H1 (cell line): Measurements from ENCODE around the gene SELENOO. TPM values are rescaled to one million over a fixed set of nuclear protein-coding genes. Genes with fewer than 3 reads are reported as not detected.

Experiments used
- CTCF ChIA-PET: fragments of 300-600 bp; sonication (Branson Sonifier 250); formaldehyde crosslinking; loops from one replicate; lab custom pipeline; 2021; ENCODE audit not compliant: partially characterized antibody; lab: Charles Lee
- POLR2A ChIA-PET: fragments of 300-600 bp; sonication (Branson Sonifier 250); formaldehyde crosslinking; loops from one replicate; lab custom pipeline; 2021; ENCODE audit warnings: inconsistent platforms; ENCODE audit not compliant: partially characterized antibody; lab: Charles Lee
- DNase-seq, 2 experiments: peaks; one replicate each; pipeline versions ENCODE4 v3.0.0 to v3.0.0-alpha.2; 2010 to 2022; ENCODE audit warnings: low spot score in 2 of 2, low read depth in 1 of 2, mixed read lengths in 1 of 2
- FAIRE-seq: peaks from 2 replicates; lab custom pipeline; 2011; peaks lifted over from hg19 to GRCh38; lab: Jason Lieb, UNC
- H2AFZ ChIP-seq: 2 replicates; pipeline ENCODE4 v1.8.1; 2012; ENCODE audit warnings: low read length, inconsistent platforms
- H2AK5ac ChIP-seq: 2 replicates; pipeline ENCODE4 v1.6.1; 2013; ENCODE audit warnings: low read depth, low read length
- H2BK120ac ChIP-seq: replicated peaks from 2 replicates; pipeline ENCODE3; 2013; ENCODE audit warnings: low read depth, low read length, inconsistent platforms
- H2BK12ac ChIP-seq: 2 replicates; pipeline ENCODE4 v1.6.1; 2013; ENCODE audit warnings: low read depth, low read length
- H2BK15ac ChIP-seq: 2 replicates; pipeline ENCODE4 v1.6.1; 2013; ENCODE audit warnings: low read length
- H2BK20ac ChIP-seq: 2 replicates; pipeline ENCODE4 v1.6.1; 2013; ENCODE audit warnings: low read length
- H2BK5ac ChIP-seq: 2 replicates; pipeline ENCODE4 v1.6.1; 2013; ENCODE audit warnings: low read depth, low read length
- H3K14ac ChIP-seq: 2 replicates; pipeline ENCODE4 v1.6.1; 2013; ENCODE audit warnings: inconsistent platforms; ENCODE audit not compliant: insufficient read length
- H3K18ac ChIP-seq: 2 replicates; pipeline ENCODE4 v1.6.1; 2013; ENCODE audit warnings: low read length; ENCODE audit errors: extremely low read depth
- H3K23ac ChIP-seq: 2 replicates; pipeline ENCODE4 v1.6.1; 2013; ENCODE audit warnings: inconsistent platforms; ENCODE audit not compliant: insufficient read length
- H3K23me2 ChIP-seq: 2 replicates; pipeline ENCODE4 v1.6.1; 2013; ENCODE audit warnings: low read depth, low read length
- H3K27ac ChIP-seq: 2 replicates; pipeline ENCODE4 v1.6.1; 2011; ENCODE audit warnings: low read depth, low read length, inconsistent platforms
- H3K27me3 ChIP-seq, 4 experiments: replicated peaks in 1 of 4; 1 replicate in 1 of 4; 2 replicates in 3 of 4; pipeline versions ENCODE4 v1.6.1 to v1.8.1; 2011 to 2013; ENCODE audit warnings: low read length in 3 of 4, mild to moderate bottlenecking in 3 of 4, inconsistent platforms in 2 of 4, mixed read lengths in 2 of 4, moderate library complexity in 1 of 4; ENCODE audit not compliant: control insufficient read depth in 3 of 4, insufficient read depth in 3 of 4; ENCODE audit errors: extremely low read depth in 1 of 4
- H3K36me3 ChIP-seq, 4 experiments: 2 replicates each; pipeline versions ENCODE4 v1.6.1 to v1.8.1; 2011 to 2013; ENCODE audit warnings: mild to moderate bottlenecking in 4 of 4, low read length in 3 of 4, moderate library complexity in 2 of 4, control low read depth in 1 of 4, inconsistent platforms in 1 of 4; ENCODE audit not compliant: insufficient read depth in 4 of 4, control insufficient read depth in 2 of 4
- H3K4ac ChIP-seq: replicated peaks from 2 replicates; pipeline ENCODE3; 2013; ENCODE audit warnings: low read length, low read depth, mixed read lengths, inconsistent platforms; ENCODE audit not compliant: insufficient read length
- H3K4me1 ChIP-seq, 4 experiments: replicated peaks in 1 of 4; 1 replicate in 1 of 4; 2 replicates in 3 of 4; pipeline versions ENCODE4 v1.6.1 to v1.8.1; 2011 to 2013; ENCODE audit warnings: low read length in 3 of 4, inconsistent platforms in 2 of 4, mixed read lengths in 1 of 4; ENCODE audit not compliant: insufficient read depth in 4 of 4, control insufficient read depth in 3 of 4
- H3K4me2 ChIP-seq, 2 experiments: 2 replicates each; pipeline versions ENCODE4 v1.6.1 to v1.8.1; 2011 to 2013; ENCODE audit warnings: low read depth in 2 of 2, low read length in 2 of 2, control low read depth in 1 of 2, inconsistent platforms in 1 of 2, mild to moderate bottlenecking in 1 of 2; ENCODE audit not compliant: insufficient read depth in 1 of 2
- H3K4me3 ChIP-seq, 4 experiments: fragments of 200-600, 300-600 bp in 1 of 4; sonication (generic), shearing (Covaris generic), sonication (Bioruptor Twin) in 1 of 4; 2 replicates each; pipeline versions ENCODE4 v1.5.1 to v1.8.1; 2011 to 2016; ENCODE audit warnings: low read length in 4 of 4, low read depth in 3 of 4, control low read depth in 2 of 4, inconsistent platforms in 2 of 4, mild to moderate bottlenecking in 2 of 4, mixed read lengths in 1 of 4, moderate library complexity in 1 of 4; ENCODE audit not compliant: insufficient read depth in 2 of 4; ENCODE audit errors: extremely low read depth in 1 of 4
- H3K56ac ChIP-seq: replicated peaks from 2 replicates; pipeline ENCODE3; 2013; ENCODE audit warnings: low read depth, mild to moderate bottlenecking, mixed read lengths, low read length, inconsistent platforms; ENCODE audit not compliant: insufficient read length
- H3K79me1 ChIP-seq: 2 replicates; pipeline ENCODE4 v1.6.1; 2013; ENCODE audit warnings: low read depth, low read length, control low read depth
- H3K79me2 ChIP-seq, 2 experiments: 2 replicates each; pipeline versions ENCODE4 v1.6.1 to v1.8.1; 2012 to 2013; ENCODE audit warnings: low read length in 2 of 2, mild to moderate bottlenecking in 2 of 2, inconsistent platforms in 1 of 2; ENCODE audit not compliant: insufficient read depth in 2 of 2, control insufficient read depth in 1 of 2
- H3K9ac ChIP-seq, 4 experiments: replicated peaks in 1 of 4; 1 replicate in 1 of 4; 2 replicates in 3 of 4; pipeline versions ENCODE4 v1.6.1 to v1.8.1; 2011 to 2013; ENCODE audit warnings: low read depth in 3 of 4, low read length in 3 of 4, control low read depth in 2 of 4, mild to moderate bottlenecking in 2 of 4, moderate library complexity in 2 of 4, inconsistent platforms in 1 of 4; ENCODE audit errors: extremely low read depth in 1 of 4
- H3K9me3 ChIP-seq, 2 experiments: 2 replicates each; pipeline versions ENCODE4 v1.6.1 to v1.8.1; 2012 to 2013; ENCODE audit warnings: mild to moderate bottlenecking in 2 of 2, moderate library complexity in 2 of 2, control low read depth in 1 of 2, inconsistent platforms in 1 of 2, low read depth in 1 of 2, low read length in 1 of 2, mixed read lengths in 1 of 2; ENCODE audit not compliant: insufficient read depth in 2 of 2
- H4K20me1 ChIP-seq, 2 experiments: replicated peaks in 1 of 2; 2 replicates each; pipeline versions ENCODE3 to v1.8.1; 2011 to 2013; ENCODE audit warnings: inconsistent platforms in 2 of 2, low read length in 2 of 2, mild to moderate bottlenecking in 1 of 2; ENCODE audit not compliant: insufficient read depth in 2 of 2, control insufficient read depth in 1 of 2
- H4K5ac ChIP-seq: 2 replicates; pipeline ENCODE4 v1.6.1; 2013; ENCODE audit warnings: low read length, low read depth, mixed read lengths, inconsistent platforms; ENCODE audit not compliant: insufficient read length
- H4K8ac ChIP-seq: 2 replicates; pipeline ENCODE4 v1.8.0; 2013; ENCODE audit warnings: mild to moderate bottlenecking, moderate library complexity, low read length, inconsistent platforms; ENCODE audit not compliant: insufficient read depth; ENCODE audit errors: extremely low read depth
- H4K91ac ChIP-seq: replicated peaks from 2 replicates; pipeline ENCODE3; 2013; ENCODE audit warnings: low read length, mixed read lengths, inconsistent platforms; ENCODE audit not compliant: insufficient read length
- BACH1 ChIP-seq: IDR thresholded peaks from 2 replicates; pipeline ENCODE4 v1.6.1; 2012; ENCODE audit warnings: low read length, improper control_type of control experiment
- BCL11A ChIP-seq, 2 experiments: IDR thresholded peaks; one replicate each; pipeline ENCODE4 v1.6.1; 2011; ENCODE audit warnings: low read depth in 2 of 2, low read length in 2 of 2, mild to moderate bottlenecking in 2 of 2
- BRCA1 ChIP-seq: IDR thresholded peaks from 2 replicates; pipeline ENCODE4 v1.6.1; 2012; ENCODE audit warnings: low read depth, low read length, improper control_type of control experiment
- CBX5 ChIP-seq: fragments of 300-800, 300-1000 bp; sonication (generic); IDR thresholded peaks from 2 replicates; pipeline ENCODE4 v1.7.1; 2016; ENCODE audit warnings: antibody characterized with exemption, low read length, low read depth
- CEBPB ChIP-seq: IDR thresholded peaks from 2 replicates; pipeline ENCODE4 v1.6.1; 2012; ENCODE audit warnings: low read depth, low read length
- EP300 ChIP-seq, 2 experiments: IDR thresholded peaks; 1 replicate in 1 of 2; 2 replicates in 1 of 2; pipeline ENCODE4 v1.6.1; 2011 to 2012; ENCODE audit warnings: low read depth in 2 of 2, low read length in 2 of 2, mild to moderate bottlenecking in 2 of 2, borderline replicate concordance in 1 of 2, inconsistent platforms in 1 of 2, moderate library complexity in 1 of 2
- GTF2F1 ChIP-seq: IDR thresholded peaks from 2 replicates; pipeline ENCODE4 v1.6.1; 2012; ENCODE audit warnings: low read depth, low read length, improper control_type of control experiment, borderline replicate concordance
- HDAC6 ChIP-seq: IDR thresholded peaks from one replicate; pipeline ENCODE4 v1.7.1; 2012; ENCODE audit warnings: low read depth, mild to moderate bottlenecking, inconsistent platforms, low read length, moderate library complexity
- JUND ChIP-seq: IDR thresholded peaks from 2 replicates; pipeline ENCODE4 v1.6.1; 2011; ENCODE audit warnings: mild to moderate bottlenecking, improper control_type of control experiment, low read length
- KDM1A ChIP-seq: fragments of 200-600, 300-600 bp; sonication (generic); IDR thresholded peaks from 2 replicates; pipeline ENCODE4 v1.7.1; 2016; ENCODE audit warnings: mild to moderate bottlenecking, low read length, borderline replicate concordance
- KDM4A ChIP-seq: IDR thresholded peaks from one replicate; pipeline ENCODE4 v1.7.1; 2012; ENCODE audit warnings: low read depth, mild to moderate bottlenecking, moderate library complexity, low read length, inconsistent platforms; ENCODE audit not compliant: severe bottlenecking
- TCF12 ChIP-seq: IDR thresholded peaks from 2 replicates; pipeline ENCODE4 v1.6.1; 2011; ENCODE audit warnings: low read depth, mild to moderate bottlenecking, low read length
- WGBS, 2 experiments: shearing (Covaris generic) in 1 of 2; methylation state at CpG; one replicate each; pipeline versions ENCODE4 v1.1.6 to v1.1.7; 2013 to 2015; ENCODE audit warnings: low lambda C conversion rate in 2 of 2, mixed read lengths in 2 of 2, inconsistent platforms in 1 of 2, low coverage in 1 of 2, missing lambda C conversion rate in 1 of 2; ENCODE audit not compliant: insufficient replicate concordance in 2 of 2, insufficient coverage in 1 of 2, insufficient read length in 1 of 2; ENCODE audit errors: extremely low coverage in 1 of 2, missing lambda C conversion rate in 1 of 2; 5-methylcytosine and 5-hydroxymethylcytosine counted together
- polyA plus RNA-seq, 7 experiments: library from polyadenylated mRNA; depleted of rRNA in 3 of 7; stranded (reverse) in 5 of 7; unstranded in 2 of 7; fragments of >200 nt in 5 of 7; fragments of 200-250 nt in 2 of 7; gene quantifications; 1 replicate in 5 of 7; 2 replicates in 1 of 7; 4 replicates in 1 of 7; pipeline versions ENCODE4 v1.2.1 to v1.2.3, GENCODE V29; 2011 to 2013; ENCODE audit warnings: missing spikeins in 2 of 7, mixed read lengths in 2 of 7
- total RNA-seq: library from RNA; stranded (reverse); fragmentation: NEBNext Ultra II Directional; extraction: Animal tissue kit (Norgen Biotek cat#: 25700); gene quantifications from 2 replicates; pipeline ENCODE4 v1.2.1, GENCODE V29; 2021

Gene SELENOO
- total and polyA plus RNA-seq, 2 of the 8 experiments (the other 6 are each of a cell fraction or from before 2014, with no cell fraction given), result 18.6 to 25.1 TPM

DNA sequence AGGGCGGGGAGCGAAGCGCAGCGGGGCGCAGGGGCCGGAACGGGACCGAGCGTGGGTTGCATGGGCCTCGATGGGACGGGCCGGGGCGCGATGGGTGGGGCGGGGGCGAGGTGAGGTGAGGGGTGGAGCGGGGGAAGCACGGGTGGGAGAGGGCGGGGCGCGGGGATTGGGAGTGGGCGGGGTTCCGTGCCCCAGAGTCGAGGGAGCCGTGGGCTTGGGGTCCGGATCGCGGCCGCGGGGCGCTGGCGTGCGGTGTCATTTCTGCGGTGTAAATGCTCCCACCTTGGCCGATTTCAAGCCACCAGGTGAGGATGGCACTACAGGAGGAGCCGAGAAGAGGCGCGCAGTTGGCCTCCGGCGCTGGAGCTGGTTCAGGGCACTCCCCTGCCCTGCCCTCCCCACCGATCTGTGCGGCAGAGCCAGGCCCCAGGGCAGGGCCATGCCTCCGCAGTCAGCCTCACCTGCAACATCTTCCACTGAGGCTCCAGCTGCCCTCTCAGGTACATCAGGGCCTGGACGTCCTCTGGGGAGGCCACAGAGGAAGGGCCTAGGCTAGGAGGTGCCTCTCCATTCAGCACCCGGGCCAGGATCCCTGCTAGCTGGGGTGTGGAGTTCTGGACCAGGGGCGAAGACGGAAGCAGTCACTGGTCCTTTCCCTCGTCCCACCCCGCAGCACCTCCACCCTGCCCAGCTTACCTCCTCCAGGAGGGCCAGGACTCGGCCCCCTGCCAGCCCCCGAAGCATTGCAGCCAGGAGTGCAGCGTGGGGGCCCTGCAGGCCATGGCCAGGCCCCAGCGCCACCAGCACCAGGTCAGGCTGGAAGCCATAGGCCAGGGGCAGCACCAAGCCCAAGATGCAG lies 44.6 kb downstream of the SELENOO start:
- H3K4ac ChIP-seq, result peak overlapping the region; percentile 87
- H3K36me3 ChIP-seq, result no peaks in the 10 kb centered on the region
- DNase-seq (no peak), FAIRE-seq (no peak)
- no peak overlapping the region for H2BK120ac ChIP-seq
- H3K23me2 ChIP-seq, result peaks cover 14% of the 10 kb centered on the region
- POLR2A ChIA-PET, result interaction anchor here (1.2 to 1.6 kb wide), 5 partner anchors 9 to 197 kb away, joined by 3 to 5 read pairs (median 3); partner anchors contain the start of gene SELENOO
- no peaks in the 10 kb centered on the region for H3K27me3 ChIP-seq
- peak overlapping the region; percentile 70 for H3K27ac ChIP-seq
- H3K9me3 ChIP-seq, result no peaks in the 10 kb centered on the region
- peak overlapping the region; percentile 92 to 97 for H3K4me2 ChIP-seq
- peak overlapping the region; percentile 84 for H4K8ac ChIP-seq
- H4K20me1 ChIP-seq, result peaks cover 2 to 23% of the 10 kb centered on the region in 2 experiments
- peaks cover 4 to 22% of the 10 kb centered on the region in 2 experiments; a peak in 3 of 4 replicates for H3K79me2 ChIP-seq
- peak overlapping the region; percentile 95 for H3K18ac ChIP-seq
- no peak overlapping the region for H3K23ac ChIP-seq
- peak overlapping the region; percentile 87 for H4K5ac ChIP-seq
- no peak overlapping the region for H2BK20ac ChIP-seq
- H2BK12ac ChIP-seq, result no peak overlapping the region; the same call in 1 of the 2 replicates
- no peak overlapping the region for H2BK15ac ChIP-seq
- peaks cover 0 to 27% (median 20%) of the 10 kb centered on the region in 4 experiments; a peak in 6 of 7 replicates for H3K4me1 ChIP-seq
- H4K91ac ChIP-seq, result peak overlapping the region; percentile 91
- peak overlapping the region; percentile 89 for H2BK5ac ChIP-seq
- H2AFZ ChIP-seq, result no peak overlapping the region
- no peak overlapping the region; the same call in 1 of the 2 replicates for H2AK5ac ChIP-seq
- H3K4me3 ChIP-seq, result peak overlapping the region; percentile 87 to 96 (median 90)
- no peak overlapping the region for H3K14ac ChIP-seq
- peaks cover 15% of the 10 kb centered on the region for H3K79me1 ChIP-seq
- no peak overlapping the region for H3K56ac ChIP-seq
- 41% methylated on average over 19 of the region's 53 CpGs; no CpG with 5 or more reads in 1 of the 2 experiments for WGBS, 2 experiments
- CTCF ChIA-PET, result interaction anchor here (0.9 kb wide), 1 partner anchor 96 kb away, joined by 3 read pairs; no protein-coding TSS in a partner anchor
- peak overlapping the region; percentile 68 to 82 (median 78); a peak in 6 of 7 replicates for H3K9ac ChIP-seq
- TF ChIP-seq CEBPB (no peak), HDAC6 (no peak), JUND (no peak), BRCA1 (no peak), BACH1 (no peak), BCL11A (IDR thresholded peaks at IDR 0.05; ENCODE audit: low read depth in 2 of 2, low read length in 2 of 2) (no peak), EP300 (IDR thresholded peaks at IDR 0.05; ENCODE audit: borderline replicate concordance in 1 of 2, low read depth in 2 of 2, low read length in 2 of 2) (no peak), KDM4A (no peak), GTF2F1 (no peak), KDM1A (no peak), CBX5 (no peak), TCF12 (no peak)
